ENCODE measurements around the gene EGR1.

EGR1 gene

GRCh38 chr5:138465261-138466124 is at the start of gene EGR1:
EGR1 (plus strand) TSS chr5:138465479; CDS start chr5:138465762, 283 bp downstream.
- DNase-seq: peak; percentile 79 to 90

- no peak for DNase-seq
Measured at GRCh38 chr5:138418444-138418843, 46.8 kb upstream of the EGR1 start.

GRCh38 chr5:138425079-138425478 is 40.2 kb upstream of the EGR1 start:
- DNase-seq: no peak

- DNase-seq: no peak
Measured at GRCh38 chr5:138435943-138436342, 29.3 kb upstream of the EGR1 start.

- no peak for DNase-seq
Measured at GRCh38 chr5:138438003-138438723, 27.1 kb upstream of the EGR1 start.

GRCh38 chr5:138438724-138439476 is 26.4 kb upstream of the EGR1 start, which contains the start of gene REEP2:
REEP2 (plus strand) TSS chr5:138439057; CDS start chr5:138439209, 152 bp downstream.
- peak in 1 of 2 experiments; percentile 63 for DNase-seq

- DNase-seq: peak in 1 of 2 experiments; percentile 36
Measured at GRCh38 chr5:138439477-138440158, 25.7 kb upstream of the EGR1 start.

- no peak for DNase-seq
Measured at GRCh38 chr5:138440159-138441073, 24.9 kb upstream of the EGR1 start.

- DNase-seq: no peak
Measured at GRCh38 chr5:138441221-138441620, 24.1 kb upstream of the EGR1 start.

GRCh38 chr5:138444078-138444773 is 21.1 kb upstream of the EGR1 start:
- DNase-seq: no peak

- no peak for DNase-seq
Measured at GRCh38 chr5:138444774-138445546, 20.3 kb upstream of the EGR1 start.

GRCh38 chr5:138445547-138446271 is 19.6 kb upstream of the EGR1 start:
- DNase-seq: no peak

GRCh38 chr5:138448070-138448469 is 17.2 kb upstream of the EGR1 start:
- DNase-seq: no peak

GRCh38 chr5:138448481-138449398 is 16.5 kb upstream of the EGR1 start:
- DNase-seq: peak; percentile 21 to 70

- peak; percentile 38 to 75 for DNase-seq
Measured at GRCh38 chr5:138449501-138450239, 15.6 kb upstream of the EGR1 start.

GRCh38 chr5:138450971-138451370 is 14.3 kb upstream of the EGR1 start:
- DNase-seq: no peak

- DNase-seq: no peak
Measured at GRCh38 chr5:138452720-138453119, 12.6 kb upstream of the EGR1 start.
